GM21737 (cell line): ENCODE results near the gene PIGR.

Source experiments
- ATAC-seq: cut with Tn5 transposase; IDR thresholded peaks from one replicate; pipeline ENCODE4 v1.9.1; 2021; ENCODE audit warnings: mild to moderate bottlenecking, moderate library complexity; ENCODE audit not compliant: unreplicated experiment

PIGR gene, protein sequence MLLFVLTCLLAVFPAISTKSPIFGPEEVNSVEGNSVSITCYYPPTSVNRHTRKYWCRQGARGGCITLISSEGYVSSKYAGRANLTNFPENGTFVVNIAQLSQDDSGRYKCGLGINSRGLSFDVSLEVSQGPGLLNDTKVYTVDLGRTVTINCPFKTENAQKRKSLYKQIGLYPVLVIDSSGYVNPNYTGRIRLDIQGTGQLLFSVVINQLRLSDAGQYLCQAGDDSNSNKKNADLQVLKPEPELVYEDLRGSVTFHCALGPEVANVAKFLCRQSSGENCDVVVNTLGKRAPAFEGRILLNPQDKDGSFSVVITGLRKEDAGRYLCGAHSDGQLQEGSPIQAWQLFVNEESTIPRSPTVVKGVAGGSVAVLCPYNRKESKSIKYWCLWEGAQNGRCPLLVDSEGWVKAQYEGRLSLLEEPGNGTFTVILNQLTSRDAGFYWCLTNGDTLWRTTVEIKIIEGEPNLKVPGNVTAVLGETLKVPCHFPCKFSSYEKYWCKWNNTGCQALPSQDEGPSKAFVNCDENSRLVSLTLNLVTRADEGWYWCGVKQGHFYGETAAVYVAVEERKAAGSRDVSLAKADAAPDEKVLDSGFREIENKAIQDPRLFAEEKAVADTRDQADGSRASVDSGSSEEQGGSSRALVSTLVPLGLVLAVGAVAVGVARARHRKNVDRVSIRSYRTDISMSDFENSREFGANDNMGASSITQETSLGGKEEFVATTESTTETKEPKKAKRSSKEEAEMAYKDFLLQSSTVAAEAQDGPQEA

DNA sequence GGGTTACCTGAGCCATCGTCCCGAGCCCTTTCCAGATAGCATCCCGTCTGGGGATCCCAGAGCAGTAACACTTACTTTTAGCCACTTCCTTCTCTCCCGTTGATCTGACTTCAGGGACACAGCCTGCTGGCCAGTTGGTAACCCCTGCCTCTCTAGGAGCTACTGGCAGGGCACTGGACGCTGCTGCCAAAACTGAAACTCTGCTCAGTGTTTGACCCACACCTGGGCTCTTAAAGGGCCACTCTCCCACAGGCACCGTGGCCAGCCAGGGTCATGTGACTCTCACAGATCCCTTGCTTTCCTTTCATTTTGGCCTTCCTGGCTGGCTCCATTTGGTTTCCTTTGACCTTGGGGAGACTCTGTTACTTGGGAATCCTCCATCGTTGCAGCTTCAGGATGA, at the start of gene PIGR:
TSS of gene PIGR (minus strand) at position 206 of the 400 bp plus-strand sequence. CDS start 5,935 bp downstream, outside the sequence.
- no peak for ATAC-seq

DNA sequence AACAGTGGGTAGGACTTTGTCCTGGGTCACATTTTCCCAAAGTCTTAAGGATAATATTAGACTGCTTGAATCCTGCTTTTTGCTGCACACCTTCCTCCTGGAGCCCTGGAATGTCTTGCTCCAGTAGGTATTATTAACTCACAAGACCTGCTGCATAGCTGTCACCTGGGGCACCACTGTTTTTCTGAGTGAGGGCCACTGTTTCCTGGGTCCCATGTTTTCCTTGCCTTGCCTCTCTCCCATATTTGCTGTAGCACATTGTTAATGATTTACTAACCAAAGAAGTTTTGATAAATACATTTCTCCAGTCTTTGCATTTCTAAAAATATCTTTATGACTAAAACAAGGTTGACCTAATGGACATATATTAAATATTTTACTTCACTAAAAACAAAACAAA, 46.5 kb upstream of the PIGR start:
- no peak for ATAC-seq

DNA sequence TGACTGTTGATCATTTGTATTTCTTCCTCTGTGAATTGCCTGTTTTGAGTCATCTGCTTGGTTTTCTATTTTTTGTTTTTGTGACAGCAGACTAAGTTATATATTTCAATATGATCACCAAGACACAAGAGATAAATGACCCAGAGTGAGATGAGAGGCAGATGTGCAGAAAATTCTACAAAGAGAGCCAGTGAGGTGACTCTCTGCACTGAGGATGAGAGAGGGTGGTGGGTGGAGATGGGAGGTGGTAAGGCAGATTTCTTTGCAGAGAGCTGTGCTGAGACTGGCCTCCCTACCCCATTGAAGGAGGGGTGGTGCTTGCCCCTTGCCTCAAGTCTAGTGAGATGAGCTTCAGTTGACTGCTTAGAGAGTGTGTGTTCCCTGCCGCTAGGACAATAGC, 41.6 kb upstream of the PIGR start:
- ATAC-seq, result no peak

DNA sequence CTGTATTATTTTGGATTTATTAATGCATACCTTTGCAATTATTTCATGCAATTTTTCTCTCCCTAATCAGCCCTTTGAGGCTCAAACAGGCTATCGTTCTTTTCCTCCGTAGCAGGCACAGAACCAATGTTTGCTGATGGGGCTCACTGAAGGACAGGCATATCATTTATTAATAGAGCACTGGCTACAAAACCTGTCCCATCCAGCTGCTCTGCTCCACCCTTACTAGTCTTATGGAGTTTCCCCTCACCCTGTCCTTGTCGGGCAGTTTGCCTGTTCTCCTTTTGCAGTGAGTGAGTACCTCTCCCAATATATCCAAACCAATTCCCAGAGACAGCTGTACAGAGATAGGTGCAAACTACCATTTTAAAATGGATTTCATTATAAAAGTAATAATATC, 40.6 kb upstream of the PIGR start:
- no peak for ATAC-seq

DNA sequence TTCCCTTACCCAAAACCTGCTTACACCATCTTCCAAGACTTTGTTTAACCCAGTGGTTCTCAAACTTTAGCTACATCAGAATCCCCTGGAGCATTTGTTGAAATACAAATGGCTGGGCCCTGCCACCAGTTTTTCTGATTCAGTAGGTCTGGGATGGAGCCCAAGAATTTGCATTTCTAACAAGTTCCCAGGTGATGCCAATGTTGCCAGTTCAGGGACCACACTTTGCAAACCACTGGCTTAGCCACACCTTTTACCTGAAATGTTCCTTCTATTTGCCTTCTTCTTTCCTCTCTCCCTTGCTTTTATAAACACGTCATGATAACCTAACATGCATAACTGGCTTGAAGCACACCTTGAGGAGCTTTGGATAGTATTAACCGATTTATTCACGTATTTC, 40.1 kb upstream of the PIGR start:
- ATAC-seq, result no peak

DNA sequence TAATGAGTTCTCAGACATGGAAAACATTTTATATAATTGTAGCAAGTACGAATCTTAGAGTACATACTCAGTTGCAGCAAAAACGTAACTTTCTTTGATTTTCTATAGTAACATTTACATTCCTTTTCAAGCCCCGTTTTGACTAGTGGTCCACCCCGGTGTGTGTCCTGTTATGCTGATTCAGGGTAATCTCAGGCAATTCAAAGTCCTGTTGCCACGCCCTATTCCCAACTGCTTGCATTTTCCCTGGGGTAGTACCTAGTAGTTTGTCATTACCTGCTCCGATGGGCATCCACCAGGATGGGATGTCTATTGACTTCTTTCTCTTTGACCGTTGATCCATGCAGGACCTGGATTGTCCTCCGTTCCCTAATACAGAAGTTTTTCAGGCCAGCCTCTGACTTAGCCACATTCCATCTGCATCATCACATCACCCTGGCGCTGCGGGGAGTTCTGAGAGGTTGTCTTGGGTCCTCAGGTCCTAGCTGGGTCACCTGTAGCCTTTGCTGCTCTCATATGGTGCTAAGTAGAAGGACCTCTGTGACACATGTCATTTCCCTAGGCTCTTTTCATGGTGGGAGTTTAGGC, 39.0 kb upstream of the PIGR start:
- no peak for ATAC-seq

DNA sequence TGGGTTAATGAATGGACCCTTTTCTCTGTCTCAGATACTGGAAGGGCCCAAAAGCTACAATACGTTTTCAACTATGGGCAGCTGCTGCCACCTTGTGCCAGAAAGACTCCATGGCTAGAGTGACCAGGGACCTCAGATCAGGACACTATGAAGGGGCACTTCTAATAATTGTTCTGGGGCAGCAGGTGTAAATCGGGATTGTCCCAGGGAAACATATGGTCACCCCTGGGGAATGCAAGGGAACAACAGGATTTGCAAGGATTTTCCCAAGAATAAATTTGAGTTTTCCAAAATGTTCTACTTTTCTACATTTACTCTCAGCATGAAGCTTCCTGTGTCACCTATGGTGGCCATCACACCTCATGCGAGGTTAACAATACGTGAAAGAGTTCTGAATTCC, 36.0 kb upstream of the PIGR start:
- no peak for ATAC-seq

DNA sequence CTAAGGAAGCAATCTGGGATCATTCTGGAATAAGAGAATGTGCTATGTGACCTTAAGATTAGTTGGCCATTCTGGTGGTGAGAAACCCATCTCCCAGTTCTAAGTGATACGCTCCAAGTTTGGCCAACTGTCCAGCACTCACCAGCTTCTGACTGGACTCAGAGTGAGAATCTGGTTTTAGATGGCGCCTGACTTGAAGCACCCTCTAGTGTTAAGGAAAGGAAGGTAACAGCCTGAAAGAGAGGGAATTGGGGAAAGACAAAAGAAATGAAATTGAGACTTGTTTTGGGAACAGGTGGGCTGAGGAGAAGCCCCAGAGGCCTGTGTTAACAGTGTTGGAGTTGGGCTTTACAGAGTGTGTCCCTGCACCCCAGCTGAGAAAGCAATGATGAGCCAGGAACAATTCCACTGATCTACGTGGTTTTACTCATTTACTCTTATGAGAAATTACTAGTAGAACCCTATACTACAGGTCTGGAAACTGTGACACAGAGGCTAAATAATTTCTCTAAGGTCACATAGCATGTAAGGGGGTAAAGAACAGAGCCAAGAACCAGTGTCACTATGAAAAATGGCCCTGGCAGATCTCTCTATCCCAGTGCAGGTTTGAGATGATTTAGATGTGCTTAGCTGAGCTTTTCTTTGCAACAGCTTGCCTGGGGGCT, 33.2 kb upstream of the PIGR start:
- ATAC-seq, result no peak

DNA sequence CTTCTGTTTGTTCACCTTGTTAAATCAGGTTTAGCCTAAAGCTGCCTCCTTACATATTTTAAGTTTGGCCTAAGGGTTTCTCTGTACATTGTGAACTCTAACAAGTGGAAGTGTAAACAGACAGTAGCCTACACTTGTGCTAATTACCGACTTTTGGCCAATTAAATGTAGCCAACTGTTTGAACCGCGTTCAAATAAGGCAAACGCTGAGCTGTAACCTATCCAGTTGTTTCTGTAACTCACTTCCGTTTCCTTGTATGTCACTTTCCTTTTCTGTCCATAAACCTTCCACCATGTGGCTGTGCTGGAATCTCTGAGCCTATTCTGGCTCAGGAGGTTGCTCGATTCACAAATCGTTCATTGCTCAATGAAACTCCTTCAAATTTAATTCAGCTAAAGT, 32.0 kb upstream of the PIGR start:
- ATAC-seq, result no peak

DNA sequence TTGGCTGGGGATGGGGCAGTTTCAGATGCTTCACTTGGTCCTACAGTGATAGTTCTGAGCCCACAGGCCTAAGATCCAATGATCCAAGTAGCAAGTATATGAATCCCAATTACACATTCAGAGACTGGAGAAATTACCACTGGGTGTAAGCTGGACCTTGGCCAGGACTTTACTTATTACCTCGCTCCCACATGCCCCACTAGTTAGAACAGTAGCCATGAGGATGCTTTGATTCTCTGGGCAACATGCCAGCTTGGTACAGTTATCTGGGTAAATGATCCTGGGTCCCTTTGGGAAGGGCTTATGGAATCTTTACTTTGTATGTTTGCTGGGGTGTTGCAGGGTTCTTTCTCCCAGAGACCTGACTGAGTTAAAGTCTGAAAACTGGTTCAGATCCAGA, 29.0 kb upstream of the PIGR start:
- no peak for ATAC-seq

DNA sequence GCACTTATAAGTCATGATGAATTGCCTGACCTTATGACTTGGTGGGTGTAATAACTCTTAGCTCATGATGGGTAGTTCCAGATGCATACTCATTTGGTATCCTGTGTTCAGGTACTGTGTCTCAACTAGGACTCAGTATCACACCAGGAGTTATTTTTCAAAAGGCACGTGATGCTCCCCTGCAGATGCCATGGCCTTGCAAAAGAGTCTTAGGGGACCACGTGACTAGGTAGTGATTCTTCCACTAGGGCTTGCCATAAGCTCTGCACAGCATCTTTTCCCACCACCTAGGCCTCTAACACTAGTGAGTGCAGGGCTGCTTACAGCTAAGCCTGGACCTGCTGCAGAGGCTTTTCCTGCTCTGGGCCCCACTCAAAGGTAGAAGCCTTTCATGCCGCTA, 27.9 kb upstream of the PIGR start:
- ATAC-seq, result no peak

DNA sequence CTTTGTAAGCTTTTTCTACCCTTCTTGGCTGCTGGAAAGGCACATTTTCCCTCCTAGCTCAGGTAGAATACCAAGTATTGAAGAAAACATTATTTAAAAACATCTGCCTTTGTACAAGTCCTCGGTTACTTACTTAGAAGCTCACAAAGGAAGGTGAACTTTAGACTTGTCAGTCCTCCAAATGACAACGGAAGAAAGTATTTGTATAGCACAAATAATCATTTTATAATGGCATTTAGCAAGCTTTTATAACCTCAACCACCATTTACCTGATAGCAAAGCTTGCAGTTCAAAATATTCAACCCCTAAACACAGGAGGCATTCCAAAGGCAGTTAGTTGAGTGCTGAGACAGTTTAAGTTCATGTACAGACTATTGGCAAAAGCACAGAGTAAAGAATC, 26.5 kb upstream of the PIGR start:
- no peak for ATAC-seq

DNA sequence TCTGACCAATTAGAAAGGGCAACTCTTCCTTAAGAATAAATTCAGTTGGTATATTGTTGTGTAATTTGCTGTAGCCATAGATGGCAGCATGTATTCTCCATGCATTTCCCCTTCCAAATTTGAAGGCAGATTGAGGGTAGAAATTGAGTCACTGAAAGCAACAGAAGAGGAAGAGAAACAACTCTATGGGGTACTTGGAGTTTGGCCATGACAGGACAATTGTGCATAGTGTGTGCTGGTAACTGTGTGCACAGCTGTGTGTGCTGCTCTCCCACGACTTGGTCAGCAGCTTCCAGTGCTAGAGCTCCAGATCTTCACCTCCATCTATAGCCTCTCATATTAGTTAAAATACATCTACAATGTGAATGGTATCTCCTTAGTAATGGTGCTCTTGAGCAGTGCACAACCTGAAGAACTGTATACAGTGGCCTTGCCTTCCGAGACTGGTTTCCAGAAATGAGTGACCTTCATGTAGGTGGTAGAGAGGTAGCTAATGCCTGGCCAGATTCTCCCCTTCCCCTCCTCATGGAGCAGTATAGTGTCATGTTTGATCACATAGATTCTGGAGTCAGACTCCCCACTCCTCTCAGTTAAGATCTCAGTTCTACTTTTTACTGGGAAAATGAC, 24.9 kb upstream of the PIGR start:
- ATAC-seq, result no peak

DNA sequence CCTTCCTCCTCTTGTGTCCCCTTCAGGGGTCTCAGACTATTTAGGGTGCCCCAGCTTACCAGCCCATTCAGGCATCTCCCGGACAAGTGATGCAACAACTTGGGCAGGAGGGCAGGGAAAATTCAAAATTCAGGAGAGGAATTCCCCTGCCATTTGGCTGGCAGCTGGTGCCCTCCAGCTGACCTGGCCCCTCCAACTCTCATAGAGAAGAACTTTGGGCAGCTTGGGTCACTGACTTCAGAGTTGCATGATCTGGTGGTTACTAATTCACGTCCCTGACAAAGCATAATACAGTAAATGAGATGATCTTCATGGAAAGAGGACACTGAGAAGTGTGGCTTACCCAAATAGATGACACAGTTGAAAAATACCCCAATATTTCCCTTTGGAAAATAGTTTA, 24.2 kb upstream of the PIGR start, which contains the start of gene FCAMR:
TSS of gene FCAMR (minus strand) at position 15 of the 400 bp plus-strand sequence. CDS start 335 bp downstream, outside the sequence.
- no peak for ATAC-seq

DNA sequence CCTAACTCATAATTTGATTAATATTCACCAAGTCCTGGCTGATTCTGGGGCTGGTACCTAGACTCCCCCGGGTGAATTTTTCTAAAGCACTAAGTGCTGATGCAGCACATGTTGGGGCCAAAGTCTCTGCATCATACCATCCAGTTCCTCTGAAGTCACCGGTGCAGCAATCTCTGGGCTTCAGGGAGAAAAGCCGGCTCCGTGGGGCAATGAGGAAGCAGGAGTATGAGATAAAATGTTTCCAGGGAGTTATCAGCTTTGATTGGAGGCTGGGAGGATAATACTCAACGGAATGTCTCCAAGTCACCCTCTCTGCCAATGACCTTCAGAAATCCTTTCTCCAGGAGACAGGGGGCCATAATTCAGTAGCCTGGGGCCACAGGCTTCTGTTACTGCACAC, 22.8 kb upstream of the PIGR start:
- no peak for ATAC-seq

DNA sequence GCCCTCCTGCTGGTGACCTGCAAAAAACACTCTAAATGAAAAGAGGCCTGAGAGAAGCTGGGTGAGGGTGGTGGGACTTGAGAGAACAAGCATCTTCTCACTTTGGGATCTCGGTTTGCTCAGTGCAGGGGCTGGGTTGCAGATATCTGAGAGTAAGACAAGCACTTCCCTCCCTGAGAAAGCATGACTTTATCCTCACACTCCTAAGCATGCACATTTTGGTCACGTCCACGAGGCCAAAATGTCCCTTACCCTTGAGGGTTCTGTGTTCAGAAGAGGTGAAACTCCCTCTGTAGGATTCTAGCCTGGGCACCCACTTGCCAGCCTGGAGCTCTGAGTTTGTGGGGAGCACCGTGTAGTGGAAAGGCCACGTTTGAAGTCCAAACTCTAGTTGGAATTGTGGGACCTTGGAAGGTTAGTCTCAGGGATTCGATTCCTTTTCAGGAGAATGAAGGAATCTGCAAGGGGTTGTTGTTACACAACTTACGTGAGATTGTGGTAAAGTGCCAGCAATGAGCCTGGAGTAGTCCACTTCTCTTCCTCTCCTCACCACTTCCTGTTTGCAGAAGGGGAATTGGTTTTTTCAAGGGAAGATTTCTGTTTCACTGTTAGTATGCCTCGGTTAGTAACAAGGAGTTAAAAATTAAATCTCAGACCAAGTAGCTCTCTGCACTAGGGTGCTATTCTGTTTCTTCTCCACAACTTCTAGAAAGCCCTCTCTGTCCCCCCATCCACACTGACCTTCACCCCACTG, 21.0 kb upstream of the PIGR start:
- peak; percentile 51 for ATAC-seq

DNA sequence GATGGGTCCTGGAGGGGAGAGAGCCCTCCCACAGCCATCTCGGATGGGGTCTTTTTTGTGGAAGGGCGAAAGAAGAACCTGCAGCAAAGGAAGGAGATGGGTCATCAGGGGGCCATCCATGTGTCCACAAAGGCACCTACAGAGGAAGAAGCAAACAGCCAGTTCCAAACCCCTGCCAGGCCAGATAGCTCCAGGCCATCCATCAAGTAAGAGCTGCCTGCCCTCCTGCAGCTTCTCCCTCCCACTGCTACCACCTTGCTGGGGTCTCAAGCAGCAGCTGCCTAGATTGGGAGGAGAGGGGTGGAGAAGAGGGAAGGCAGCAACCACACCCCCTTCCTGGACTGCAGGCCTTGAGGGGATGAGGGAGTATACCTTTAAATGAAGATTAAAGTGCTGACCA, 19.5 kb upstream of the PIGR start:
- no peak for ATAC-seq

DNA sequence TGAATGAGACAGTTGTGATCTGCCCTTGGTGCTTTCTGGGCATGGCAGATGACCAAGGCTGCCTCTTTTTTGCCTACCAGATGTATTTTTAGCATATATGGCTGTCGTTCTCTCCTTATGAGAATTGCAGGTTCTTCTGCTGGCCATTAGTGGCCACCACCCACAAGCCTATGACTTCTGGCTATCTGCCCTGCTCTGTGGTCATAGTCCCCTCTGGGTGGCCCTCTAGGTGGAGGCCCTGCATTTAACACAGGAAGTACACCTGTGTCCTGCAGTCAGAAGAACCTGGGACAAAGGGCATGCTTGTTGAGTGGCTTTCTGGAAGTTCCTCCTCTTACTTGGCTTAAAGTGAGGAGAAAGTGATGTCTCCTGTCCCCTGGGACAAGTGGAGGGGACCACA, 17.5 kb upstream of the PIGR start:
- no peak for ATAC-seq

DNA sequence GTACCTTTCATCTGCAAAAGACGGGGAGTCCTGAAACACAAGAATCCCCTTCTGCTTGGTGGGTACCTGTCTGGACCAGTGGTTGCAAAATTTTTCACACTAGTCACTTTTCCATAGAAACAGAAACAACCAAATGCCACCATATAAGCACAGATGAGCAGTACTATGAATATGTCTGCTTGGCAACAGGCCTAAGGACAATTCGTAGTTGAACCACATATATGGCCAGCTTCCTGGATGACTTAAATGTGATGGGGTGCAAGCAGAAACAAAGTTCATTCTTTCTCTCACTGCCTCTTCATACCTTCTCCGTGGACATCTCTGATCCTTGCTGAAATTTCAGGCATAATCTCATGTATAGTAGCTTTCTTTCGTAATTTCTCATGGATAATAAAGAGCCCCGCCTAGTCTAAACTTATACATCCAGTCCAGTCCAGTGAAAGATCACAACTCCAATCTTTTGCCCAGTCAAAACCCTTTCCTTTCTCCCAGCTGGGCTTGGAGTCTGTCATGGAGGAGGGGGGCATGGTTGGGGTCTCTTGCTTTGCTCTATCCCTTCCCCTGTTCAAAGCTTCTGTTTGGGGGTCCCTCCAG, 16.9 kb upstream of the PIGR start:
- ATAC-seq, result no peak

DNA sequence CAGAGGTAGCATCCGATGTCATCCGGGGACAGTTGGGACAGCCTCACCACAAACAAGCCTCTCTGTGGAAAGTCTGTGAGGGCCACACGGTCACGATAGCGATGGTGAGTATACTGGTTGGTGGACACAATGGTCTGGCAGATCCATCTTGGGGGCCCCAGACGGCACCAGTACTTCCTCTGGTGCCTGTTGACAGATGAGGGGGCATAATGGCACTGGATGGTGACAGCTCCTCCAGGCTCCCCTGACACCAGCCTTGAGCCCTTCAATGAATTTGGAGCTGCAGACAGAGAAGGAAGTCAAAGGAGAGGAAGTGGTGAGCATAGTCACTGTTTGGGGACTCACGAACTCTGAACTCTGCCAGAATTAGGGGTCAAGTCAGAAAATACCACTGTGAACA, 16.0 kb upstream of the PIGR start:
- ATAC-seq, result no peak
